ENCODE results near the gene MYO10.

The MYO10 gene

GRCh38 chr5:16963821-16964220 lies 27.7 kb upstream of the MYO10 start:
- Histone ChIP-seq H3K27me3 (ENCODE audit: insufficient read depth, low read depth) (no peaks in the 10 kb centered on the region), H3K4me3 (IDR thresholded peaks at IDR 0.05; ENCODE audit: insufficient read depth, low read depth, low read length) (no peak overlapping the region), H3K4me2 (no peak overlapping the region), H4K20me1 (ENCODE audit: insufficient read depth) (no peaks in the 10 kb centered on the region), H3K36me3 (ENCODE audit: insufficient read depth) (no peaks in the 10 kb centered on the region), H2AFZ (ENCODE audit: low read depth) (no peak overlapping the region), H3K9ac (no peak overlapping the region), H3K4me1 (ENCODE audit: low read depth, poor library complexity, severe bottlenecking) (no peaks in the 10 kb centered on the region), H3K27ac (no peak overlapping the region), H3K79me2 (ENCODE audit: insufficient read depth, low read depth) (no peaks in the 10 kb centered on the region)
- TF ChIP-seq, protein P1, sequence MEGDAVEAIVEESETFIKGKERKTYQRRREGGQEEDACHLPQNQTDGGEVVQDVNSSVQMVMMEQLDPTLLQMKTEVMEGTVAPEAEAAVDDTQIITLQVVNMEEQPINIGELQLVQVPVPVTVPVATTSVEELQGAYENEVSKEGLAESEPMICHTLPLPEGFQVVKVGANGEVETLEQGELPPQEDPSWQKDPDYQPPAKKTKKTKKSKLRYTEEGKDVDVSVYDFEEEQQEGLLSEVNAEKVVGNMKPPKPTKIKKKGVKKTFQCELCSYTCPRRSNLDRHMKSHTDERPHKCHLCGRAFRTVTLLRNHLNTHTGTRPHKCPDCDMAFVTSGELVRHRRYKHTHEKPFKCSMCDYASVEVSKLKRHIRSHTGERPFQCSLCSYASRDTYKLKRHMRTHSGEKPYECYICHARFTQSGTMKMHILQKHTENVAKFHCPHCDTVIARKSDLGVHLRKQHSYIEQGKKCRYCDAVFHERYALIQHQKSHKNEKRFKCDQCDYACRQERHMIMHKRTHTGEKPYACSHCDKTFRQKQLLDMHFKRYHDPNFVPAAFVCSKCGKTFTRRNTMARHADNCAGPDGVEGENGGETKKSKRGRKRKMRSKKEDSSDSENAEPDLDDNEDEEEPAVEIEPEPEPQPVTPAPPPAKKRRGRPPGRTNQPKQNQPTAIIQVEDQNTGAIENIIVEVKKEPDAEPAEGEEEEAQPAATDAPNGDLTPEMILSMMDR (conservative IDR thresholded peaks at IDR 0.05; ENCODE audit: low read depth, low read length), result no peak

DNA sequence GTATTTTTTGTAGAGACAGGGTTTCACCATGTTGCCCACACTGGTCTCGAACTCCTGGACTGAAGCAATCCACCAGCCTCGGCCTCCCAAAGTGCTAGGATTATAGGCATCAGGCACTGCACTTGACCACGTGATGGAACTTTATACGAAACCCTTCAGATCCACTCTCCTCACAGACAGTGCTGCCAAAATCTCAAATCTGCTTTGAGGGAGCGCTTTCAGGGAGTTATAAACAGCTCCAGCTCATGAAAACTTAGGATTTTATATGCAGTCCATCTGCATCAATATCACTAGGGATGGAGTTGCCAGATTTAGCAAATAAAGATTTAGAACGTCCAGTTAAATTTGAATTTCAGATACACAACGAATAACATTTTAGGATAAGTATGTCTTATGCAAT lies 25.0 kb upstream of the MYO10 start:
- Histone ChIP-seq H3K27ac (no peak overlapping the region), H2AFZ (ENCODE audit: low read depth) (no peak overlapping the region), H3K4me1 (ENCODE audit: low read depth, poor library complexity, severe bottlenecking) (no peaks in the 10 kb centered on the region), H3K9ac (no peak overlapping the region), H3K79me2 (ENCODE audit: insufficient read depth, low read depth) (no peaks in the 10 kb centered on the region), H3K4me3 (IDR thresholded peaks at IDR 0.05; ENCODE audit: insufficient read depth, low read depth, low read length) (no peak overlapping the region), H3K4me2 (no peak overlapping the region), H4K20me1 (ENCODE audit: insufficient read depth) (no peaks in the 10 kb centered on the region), H3K36me3 (ENCODE audit: insufficient read depth) (no peaks in the 10 kb centered on the region), H3K27me3 (ENCODE audit: insufficient read depth, low read depth) (no peaks in the 10 kb centered on the region)
- TF ChIP-seq, protein P1 (conservative IDR thresholded peaks at IDR 0.05; ENCODE audit: low read depth, low read length), result no peak

- H3K9ac ChIP-seq, result no peak overlapping the region
- H3K27ac ChIP-seq, result no peak overlapping the region
- H3K4me3 ChIP-seq (IDR thresholded peaks at IDR 0.05; ENCODE audit: insufficient read depth, low read depth, low read length), result no peak overlapping the region
- no peaks in the 10 kb centered on the region for H3K79me2 ChIP-seq (ENCODE audit: insufficient read depth, low read depth)
- no peak overlapping the region for H3K4me2 ChIP-seq
- H3K27me3 ChIP-seq (ENCODE audit: insufficient read depth, low read depth), result no peaks in the 10 kb centered on the region
- H2AFZ ChIP-seq (ENCODE audit: low read depth), result no peak overlapping the region
- no peaks in the 10 kb centered on the region for H4K20me1 ChIP-seq (ENCODE audit: insufficient read depth)
- no peaks in the 10 kb centered on the region for H3K4me1 ChIP-seq (ENCODE audit: low read depth, poor library complexity, severe bottlenecking)
- no peaks in the 10 kb centered on the region for H3K36me3 ChIP-seq (ENCODE audit: insufficient read depth)
- TF ChIP-seq, protein P1 (conservative IDR thresholded peaks at IDR 0.05; ENCODE audit: low read depth, low read length), result no peak
Measured at GRCh38 chr5:16957304-16958196, 21.5 kb upstream of the MYO10 start.

DNA sequence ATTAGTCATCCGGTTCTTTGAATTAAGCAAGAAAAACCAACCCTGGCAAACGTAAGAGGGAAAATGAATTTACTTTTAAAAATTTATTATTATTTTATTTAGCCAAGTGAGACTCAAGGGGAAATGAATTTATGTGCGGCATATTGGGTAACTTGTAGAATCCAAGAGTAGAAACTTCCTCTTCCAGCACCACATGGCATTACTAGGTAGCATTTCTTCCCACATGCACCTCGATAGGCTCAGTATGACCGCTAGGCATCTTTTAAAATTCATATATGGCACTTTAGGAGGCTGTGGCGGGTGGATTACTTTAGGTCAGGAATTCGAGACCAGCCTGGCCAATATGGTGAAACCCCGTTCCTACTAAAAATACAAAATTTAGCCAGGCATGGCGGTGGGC lies 17.6 kb upstream of the MYO10 start:
- Histone ChIP-seq H2AFZ (ENCODE audit: low read depth) (no peak overlapping the region), H3K4me2 (no peak overlapping the region), H3K27ac (no peak overlapping the region), H4K20me1 (ENCODE audit: insufficient read depth) (no peaks in the 10 kb centered on the region), H3K9ac (no peak overlapping the region), H3K79me2 (ENCODE audit: insufficient read depth, low read depth) (no peaks in the 10 kb centered on the region), H3K4me1 (ENCODE audit: low read depth, poor library complexity, severe bottlenecking) (no peaks in the 10 kb centered on the region), H3K4me3 (IDR thresholded peaks at IDR 0.05; ENCODE audit: insufficient read depth, low read depth, low read length) (no peak overlapping the region), H3K27me3 (ENCODE audit: insufficient read depth, low read depth) (no peaks in the 10 kb centered on the region), H3K36me3 (ENCODE audit: insufficient read depth) (no peaks in the 10 kb centered on the region)
- TF ChIP-seq, protein P1 (conservative IDR thresholded peaks at IDR 0.05; ENCODE audit: low read depth, low read length), result no peak
